Panc1 (cell line): Measurements from ENCODE around the gene CCR7. TPM values are rescaled to one million over a fixed set of nuclear protein-coding genes. Genes with fewer than 3 reads are reported as not detected.

Experiments used
- ATAC-seq: fragments of 200-7000 bp; cut with Tn5 transposase; 2 replicates; pipeline ENCODE4 v1.9.1; 2020; ENCODE audit warnings: mild to moderate bottlenecking, moderate library complexity
- Bru-seq: library from RNA; stranded (reverse); fragments of 400-500 nt; gene quantifications from one replicate; lab custom pipeline; 2021; lab: Mats Ljungman, UMichigan
- BruChase-seq, 2 experiments: library from RNA; stranded (reverse); fragments of 400-500 nt; gene quantifications; one replicate each; lab custom pipeline; 2021; lab: Mats Ljungman, UMichigan
- BruUV-seq: library from RNA; stranded (reverse); fragments of 400-500 nt; replicated peaks from 2 replicates; lab custom pipeline; 2021; lab: Mats Ljungman, UMichigan
- CTCF ChIA-PET: fragments of 300-600 bp; sonication (Branson Sonifier 250); formaldehyde crosslinking; loops from one replicate; lab custom pipeline; 2022; ENCODE audit warnings: antibody characterized with exemption; lab: Charles Lee
- POLR2A ChIA-PET: fragments of 300-600 bp; sonication (Branson Sonifier 250); formaldehyde crosslinking; loops from one replicate; lab custom pipeline; 2022; ENCODE audit warnings: antibody characterized with exemption; lab: Charles Lee
- DNase-seq: peaks from one replicate; pipeline ENCODE4 v3.0.0-alpha.2; 2010; ENCODE audit warnings: low read depth, low spot score
- H3K27ac ChIP-seq: 2 replicates; pipeline ENCODE4 v1.5.1; 2011; ENCODE audit warnings: mild to moderate bottlenecking, low read length, inconsistent platforms
- H3K27me3 ChIP-seq: fragments of 200-500 bp; sonication (Bioruptor generic); 2 replicates; pipeline ENCODE4 v1.6.0; 2014; ENCODE audit warnings: low read length, inconsistent platforms; ENCODE audit not compliant: control insufficient read depth, insufficient read depth
- H3K36me3 ChIP-seq: fragments of 200-500 bp; sonication (Bioruptor generic); 2 replicates; pipeline ENCODE4 v1.5.1; 2014; ENCODE audit warnings: inconsistent platforms, mild to moderate bottlenecking, low read length, moderate library complexity; ENCODE audit not compliant: control insufficient read depth, insufficient read depth
- H3K4me1 ChIP-seq: 2 replicates; pipeline ENCODE4 v1.5.1; 2011; ENCODE audit warnings: inconsistent platforms, mild to moderate bottlenecking, low read length, moderate library complexity; ENCODE audit not compliant: control insufficient read depth, insufficient read depth
- H3K4me3 ChIP-seq, 2 experiments: 2 replicates each; pipeline ENCODE4 v1.5.1; 2011 to 2012; ENCODE audit warnings: low read depth in 2 of 2, low read length in 2 of 2, mild to moderate bottlenecking in 2 of 2, inconsistent platforms in 1 of 2, moderate library complexity in 1 of 2
- H3K9me3 ChIP-seq: fragments of 200-500 bp; sonication (Bioruptor generic); 2 replicates; pipeline ENCODE4 v1.5.1; 2014; ENCODE audit warnings: low read depth, mild to moderate bottlenecking, inconsistent platforms, low read length, moderate library complexity; ENCODE audit not compliant: control insufficient read depth, insufficient read depth
- CTCF ChIP-seq: fragments of 450-650 bp; IDR thresholded peaks from 2 replicates; pipeline ENCODE4 v1.5.1; 2017; ENCODE audit warnings: mild to moderate bottlenecking
- POLR2AphosphoS5 ChIP-seq: IDR thresholded peaks from 2 replicates; pipeline ENCODE4 v1.6.1; 2012; ENCODE audit warnings: mild to moderate bottlenecking, low read depth, low read length, moderate library complexity
- REST ChIP-seq, 2 experiments: IDR thresholded peaks; 2 replicates each; pipeline ENCODE4 v1.6.1; 2011 to 2012; ENCODE audit warnings: low read depth in 2 of 2, control low read depth in 1 of 2, low read length in 1 of 2, mild to moderate bottlenecking in 1 of 2, moderate library complexity in 1 of 2; ENCODE audit not compliant: insufficient read depth in 1 of 2
- SIN3A ChIP-seq: IDR thresholded peaks from 2 replicates; pipeline ENCODE4 v1.6.1; 2012; ENCODE audit warnings: low read depth, mild to moderate bottlenecking, low read length, moderate library complexity, borderline replicate concordance; ENCODE audit not compliant: insufficient read depth
- TCF7L2 ChIP-seq: IDR thresholded peaks from 2 replicates; pipeline ENCODE4 v1.6.1; 2011; ENCODE audit warnings: mild to moderate bottlenecking, low read depth, low read length, inconsistent platforms
- in situ Hi-C: cut with HindIII; loops from 2 replicates; pipeline ENCODE4 v1.10.0; 2016; ENCODE audit warnings: low sequenced_read_pairs, low pct_unique_long_range_greater_than_20kb
- intact Hi-C: fragments of 100-400 bp; cut with micrococcal nuclease; formaldehyde crosslinking; loops from one replicate; pipeline ENCODE4 v1.10.0; 2022; ENCODE audit not compliant: unreplicated experiment
- long read RNA-seq: library from polyadenylated mRNA; unstranded; transcript quantifications from one replicate; pipeline ENCODE4 v2.0.0, GENCODE V29; 2021; ENCODE audit not compliant: unreplicated experiment
- polyA plus RNA-seq: library from polyadenylated mRNA; unstranded; fragments of >200 nt; gene quantifications from one replicate; pipeline ENCODE4 v1.2.1, GENCODE V29; 2012; ENCODE audit warnings: missing spikeins; ENCODE audit not compliant: insufficient read length
- total RNA-seq: library from RNA; stranded (reverse); gene quantifications from one replicate; pipeline ENCODE4 v1.2.1, GENCODE V29; 2021; ENCODE audit not compliant: unreplicated experiment

The CCR7 gene
- total RNA-seq (0.44 TPM), Bru-seq, nascent RNA (percentile 29 among the genes with signal in this experiment), BruChase-seq, experiment 1, labeled RNA remaining after a 2-hour chase (percentile 29 among the genes with signal in this experiment), BruChase-seq, experiment 2, labeled RNA remaining after a 6-hour chase (percentile 40 among the genes with signal in this experiment)
- polyA plus RNA-seq, result not detected
- long read RNA-seq, result 0 reads

- H3K27me3 ChIP-seq, result peaks cover 12% of the 10 kb centered on the region; the same call in 1 of the 2 replicates
- in situ Hi-C loops, result loop anchor here (5.0 kb wide), 1 partner anchor 43 kb away; no protein-coding TSS in a partner anchor
- H3K4me1 ChIP-seq, result peaks cover 11% of the 10 kb centered on the region
- intact Hi-C loops, result no loop called here
- H3K4me3 ChIP-seq, result no peak within 1 kb of the TSS
- CTCF ChIA-PET, result no interaction called here
- H3K9me3 ChIP-seq, result peaks cover 8% of the 10 kb centered on the region; the same call in 1 of the 2 replicates
- ATAC-seq (no peak), DNase-seq (no peak)
- no TSS peak for BruUV-seq
- no peak for TF ChIP-seq POLR2AphosphoS5
- TF ChIP-seq REST (IDR thresholded peaks at IDR 0.05; ENCODE audit: insufficient read depth in 1 of 2, low read depth in 2 of 2, low read length in 1 of 2), result no peak
- no peak for TF ChIP-seq TCF7L2
- TF ChIP-seq CTCF, result no peak
- no peak for TF ChIP-seq SIN3A
- H3K27ac ChIP-seq, result no peak within 1 kb of the TSS
- H3K36me3 ChIP-seq, result no peaks in the 10 kb centered on the region
- POLR2A ChIA-PET, result no interaction called here
Measured at GRCh38 chr17:40564883-40565768, at the start of gene CCR7. Gene CCR7, minus strand, starts transcription at chr17:40565472. Its CDS starts 63 bp downstream, at chr17:40565409.

GRCh38 chr17:40614431-40615067 lies 49.3 kb upstream of the CCR7 start:
- ATAC-seq (no peak), DNase-seq (no peak)
- TF ChIP-seq POLR2AphosphoS5 (no peak), CTCF (no peak), TCF7L2 (no peak), SIN3A (no peak), REST (IDR thresholded peaks at IDR 0.05; ENCODE audit: insufficient read depth in 1 of 2, low read depth in 2 of 2, low read length in 1 of 2) (no peak)
- H3K36me3 ChIP-seq, result no peaks in the 10 kb centered on the region
- no TSS peak for BruUV-seq
- CTCF ChIA-PET, result interaction anchor here (0.6 to 0.7 kb wide), 2 partner anchors 176 to 259 kb away, joined by 3 read pairs; no protein-coding TSS in a partner anchor
- in situ Hi-C loops, result no loop called here
- peaks cover 13% of the 10 kb centered on the region for H3K27me3 ChIP-seq
- H3K27ac ChIP-seq, result no peak overlapping the region
- H3K9me3 ChIP-seq, result no peaks in the 10 kb centered on the region
- H3K4me3 ChIP-seq, result no peak overlapping the region
- POLR2A ChIA-PET, result no interaction called here
- intact Hi-C loops, result loop anchor here (5.0 kb wide), 1 partner anchor 178 kb away; no protein-coding TSS in a partner anchor
- H3K4me1 ChIP-seq, result no peaks in the 10 kb centered on the region
